Natural killer cell treated with Interleukin-12 subunit alpha and Interleukin-12 subunit beta and Interleukin-15 and Interleukin-18, amount 100 ng/mL, for 72 hours (primary cell): Measurements from ENCODE around the gene FAM193B. TPM values are rescaled to one million over a fixed set of nuclear protein-coding genes. Genes with fewer than 3 reads are reported as not detected.

Source experiments
- ATAC-seq, 2 donors: fragments of 150-1000 bp; cut with Tn5 transposase in 1 of 2; sonication (Bioruptor Pico), chemical (Tn5 transposase) in 1 of 2; 2 replicates each; pipeline ENCODE4 v1.10.0; 2021
- DNase-seq: peaks from one replicate; pipeline ENCODE4 v3.0.0; 2022; ENCODE audit warnings: low spot score
- H3K27ac Mint-ChIP-seq, 2 donors: 1 replicate in 1 of 2; 2 replicates in 1 of 2; pipeline ENCODE4 v1.8.0; 2022; ENCODE audit warnings: mixed read lengths in 2 of 2, mild to moderate bottlenecking in 1 of 2, moderate library complexity in 1 of 2
- H3K27me3 Mint-ChIP-seq, 2 donors: 1 replicate in 1 of 2; 2 replicates in 1 of 2; pipeline ENCODE4 v1.8.0; 2022; ENCODE audit warnings: mixed read lengths in 2 of 2
- H3K36me3 Mint-ChIP-seq: one replicate; pipeline ENCODE4 v1.8.0; 2022; ENCODE audit warnings: mixed read lengths
- H3K4me1 Mint-ChIP-seq, 2 donors: 1 replicate in 1 of 2; 2 replicates in 1 of 2; pipeline ENCODE4 v1.8.0; 2022; ENCODE audit warnings: low read depth in 2 of 2, mixed read lengths in 2 of 2, mild to moderate bottlenecking in 1 of 2
- H3K4me3 Mint-ChIP-seq: one replicate; pipeline ENCODE4 v1.8.0; 2022; ENCODE audit warnings: mixed read lengths
- H3K9me3 Mint-ChIP-seq: 2 replicates; pipeline ENCODE4 v1.8.0; 2022; ENCODE audit warnings: mixed read lengths
- total RNA-seq, 2 donors: library from RNA; stranded (reverse); gene quantifications; one replicate each; pipeline ENCODE4 v1.2.3, GENCODE V29; 2022

Gene FAM193B
- total RNA-seq, 2 donors from 2014 or later: 57.9 to 135 TPM

- Mint-ChIP-seq H3K4me1 (peaks cover 24 to 44% of the 10 kb centered on the region in 2 donors), H3K36me3 (peaks cover 10% of the 10 kb centered on the region)
- no peak for ATAC-seq
These were observed 42.3 kb downstream of the FAM193B start for GRCh38 chr5:177511796-177512675.

GRCh38 chr5:177511181-177511580, 43.2 kb downstream of the FAM193B start:
- Mint-ChIP-seq H3K9me3 (no peaks in the 10 kb centered on the region), H3K36me3 (peaks cover 4% of the 10 kb centered on the region), H3K27ac (peak overlapping the region in 1 of 2 donors; percentile 50), H3K27me3 (no peaks in the 10 kb centered on the region), H3K4me3 (no peak overlapping the region), H3K4me1 (peaks cover 17 to 38% of the 10 kb centered on the region in 2 donors)
- ATAC-seq (no peak), DNase-seq (no peak)

More at GRCh38 chr5:177511796-177512675, 42.3 kb downstream of the FAM193B start:
- Mint-ChIP-seq H3K9me3 (no peaks in the 10 kb centered on the region), H3K27ac (no peak overlapping the region), H3K27me3 (no peaks in the 10 kb centered on the region), H3K4me3 (no peak overlapping the region)
- no peak for DNase-seq

- Mint-ChIP-seq H3K36me3 (peaks cover 4% of the 10 kb centered on the region), H3K9me3 (no peaks in the 10 kb centered on the region), H3K4me3 (peak overlapping the region; percentile 63), H3K27ac (peak overlapping the region in 1 of 2 donors; percentile 57), H3K27me3 (no peaks in the 10 kb centered on the region), H3K4me1 (peaks cover 12 to 33% of the 10 kb centered on the region in 2 donors)
- DNase-seq (no peak), ATAC-seq (peak; percentile 65 to 72)
These were observed 43.8 kb downstream of the FAM193B start for GRCh38 chr5:177510567-177511053.

GRCh38 chr5:177509991-177510566, 44.3 kb downstream of the FAM193B start:
- peaks cover 4% of the 10 kb centered on the region for H3K36me3 Mint-ChIP-seq
- H3K4me1 Mint-ChIP-seq: peaks cover 6 to 27% of the 10 kb centered on the region in 2 donors
- no peaks in the 10 kb centered on the region for H3K9me3 Mint-ChIP-seq
- no peaks in the 10 kb centered on the region for H3K27me3 Mint-ChIP-seq
- ATAC-seq (peak in 1 of 2 donors; percentile 5), DNase-seq (no peak)
- H3K4me3 Mint-ChIP-seq: peak overlapping the region; percentile 63
- peak overlapping the region in 1 of 2 donors; percentile 57 for H3K27ac Mint-ChIP-seq

GRCh38 chr5:177509381-177509951, 44.9 kb downstream of the FAM193B start, which contains the start of gene DOK3:
Gene DOK3 (minus strand): TSS chr5:177509826. CDS start chr5:177509540, 286 bp downstream.
- H3K4me3 Mint-ChIP-seq: peak within 1 kb of the TSS; percentile 76
- H3K27ac Mint-ChIP-seq: peak within 1 kb of the TSS; percentile 57 to 81
- peaks cover 4 to 26% of the 10 kb centered on the region in 2 donors for H3K4me1 Mint-ChIP-seq
- H3K27me3 Mint-ChIP-seq: no peaks in the 10 kb centered on the region
- no peak for DNase-seq
- no peak for ATAC-seq
- peaks cover 4% of the 10 kb centered on the region for H3K36me3 Mint-ChIP-seq
- no peaks in the 10 kb centered on the region for H3K9me3 Mint-ChIP-seq

GRCh38 chr5:177508837-177509236, 45.5 kb downstream of the FAM193B start:
- DNase-seq: no peak
- Mint-ChIP-seq H3K36me3 (peaks cover 2% of the 10 kb centered on the region), H3K9me3 (no peaks in the 10 kb centered on the region), H3K4me3 (peak overlapping the region; percentile 76), H3K4me1 (peaks cover 4 to 24% of the 10 kb centered on the region in 2 donors), H3K27me3 (no peaks in the 10 kb centered on the region), H3K27ac (peak overlapping the region; percentile 57 to 81)
- ATAC-seq: no peak

- no peak for DNase-seq
- no peak for ATAC-seq
- H3K27ac Mint-ChIP-seq: no peak overlapping the region
- H3K36me3 Mint-ChIP-seq: no peaks in the 10 kb centered on the region
- H3K27me3 Mint-ChIP-seq: no peaks in the 10 kb centered on the region
- no peaks in the 10 kb centered on the region for H3K9me3 Mint-ChIP-seq
- H3K4me1 Mint-ChIP-seq: peaks cover 4 to 22% of the 10 kb centered on the region in 2 donors
- no peak overlapping the region for H3K4me3 Mint-ChIP-seq
These were observed 46.1 kb downstream of the FAM193B start for GRCh38 chr5:177508221-177508611.

- H3K27ac Mint-ChIP-seq: peak overlapping the region in 1 of 2 donors; percentile 1
These were observed 46.7 kb downstream of the FAM193B start for GRCh38 chr5:177507596-177508220.

GRCh38 chr5:177507165-177507564, 47.2 kb downstream of the FAM193B start:
- H3K36me3 Mint-ChIP-seq: no peaks in the 10 kb centered on the region
- peaks cover 7 to 22% of the 10 kb centered on the region in 2 donors for H3K4me1 Mint-ChIP-seq
- peak overlapping the region; percentile 1 to 25 for H3K27ac Mint-ChIP-seq
- no peak overlapping the region for H3K4me3 Mint-ChIP-seq
- no peaks in the 10 kb centered on the region for H3K27me3 Mint-ChIP-seq
- no peaks in the 10 kb centered on the region for H3K9me3 Mint-ChIP-seq
- DNase-seq: no peak
- no peak for ATAC-seq

More at GRCh38 chr5:177507596-177508220, 46.7 kb downstream of the FAM193B start:
- ATAC-seq (no peak), DNase-seq (no peak)
- Mint-ChIP-seq H3K27me3 (no peaks in the 10 kb centered on the region), H3K9me3 (no peaks in the 10 kb centered on the region), H3K4me1 (peaks cover 4 to 22% of the 10 kb centered on the region in 2 donors), H3K4me3 (peak overlapping the region; percentile 2), H3K36me3 (no peaks in the 10 kb centered on the region)

GRCh38 chr5:177505075-177505474, 49.3 kb downstream of the FAM193B start:
- ATAC-seq: no peak
- H3K36me3 Mint-ChIP-seq: no peaks in the 10 kb centered on the region

GRCh38 chr5:177504086-177505056, 50.0 kb downstream of the FAM193B start:
- no peak overlapping the region for H3K4me3 Mint-ChIP-seq
- H3K36me3 Mint-ChIP-seq: no peaks in the 10 kb centered on the region
- H3K9me3 Mint-ChIP-seq: no peaks in the 10 kb centered on the region

More at GRCh38 chr5:177505075-177505474, 49.3 kb downstream of the FAM193B start:
- H3K4me3 Mint-ChIP-seq: no peak overlapping the region
- no peak overlapping the region for H3K27ac Mint-ChIP-seq
- peaks cover 13 to 16% of the 10 kb centered on the region in 2 donors for H3K4me1 Mint-ChIP-seq
- no peak for DNase-seq
- H3K27me3 Mint-ChIP-seq: no peaks in the 10 kb centered on the region
- no peaks in the 10 kb centered on the region for H3K9me3 Mint-ChIP-seq

GRCh38 chr5:177503351-177504085, 50.8 kb downstream of the FAM193B start:
- H3K36me3 Mint-ChIP-seq: no peaks in the 10 kb centered on the region
- H3K9me3 Mint-ChIP-seq: no peaks in the 10 kb centered on the region
- peaks cover 7 to 17% of the 10 kb centered on the region in 2 donors for H3K4me1 Mint-ChIP-seq
- H3K27me3 Mint-ChIP-seq: peaks cover 5 to 7% of the 10 kb centered on the region in 2 donors
- ATAC-seq (no peak), DNase-seq (no peak)
- H3K4me3 Mint-ChIP-seq: no peak overlapping the region
- no peak overlapping the region for H3K27ac Mint-ChIP-seq

More at GRCh38 chr5:177504086-177505056, 50.0 kb downstream of the FAM193B start:
- peaks cover 0 to 3% of the 10 kb centered on the region in 2 donors for H3K27me3 Mint-ChIP-seq
- DNase-seq (no peak), ATAC-seq (peak in 1 of 2 donors; percentile 1)
- no peak overlapping the region for H3K27ac Mint-ChIP-seq
- peaks cover 9 to 12% of the 10 kb centered on the region in 2 donors for H3K4me1 Mint-ChIP-seq
